ENCODE data around the gene CFAP46. TPM values are rescaled to one million over a fixed set of nuclear protein-coding genes. Genes with fewer than 3 reads are reported as not detected.
A peak's percentile ranks its signal among the peaks of the same experiment; 100 is the strongest.

Gene CFAP46
- total RNA-seq, 2 experiments from 2014 or later = not detected

DNA sequence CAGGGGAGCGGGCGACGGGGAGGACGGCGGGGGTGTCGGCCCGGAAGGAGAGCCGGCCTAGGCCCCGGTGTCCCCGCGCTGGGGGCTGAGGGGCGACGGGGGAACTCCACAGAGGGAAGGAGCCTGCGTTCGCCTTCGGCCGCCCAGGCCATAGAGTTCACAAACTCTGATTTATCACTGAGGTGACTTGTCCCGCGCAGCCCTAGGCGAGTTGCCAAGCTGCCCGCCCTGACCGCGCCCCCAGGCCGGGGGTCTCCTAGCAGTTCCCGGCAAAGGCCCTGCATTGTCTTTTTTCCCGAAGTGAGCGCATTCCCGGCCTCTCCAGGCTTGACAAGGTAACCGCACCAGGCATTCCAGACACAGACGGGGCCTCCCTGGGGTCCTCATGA, 153.5 kb downstream of the CFAP46 start:
- POLR2A ChIA-PET = interaction anchor here (0.6 kb wide), 1 partner anchor 12 kb away, joined by 3 read pairs; no protein-coding TSS in a partner anchor

DNA sequence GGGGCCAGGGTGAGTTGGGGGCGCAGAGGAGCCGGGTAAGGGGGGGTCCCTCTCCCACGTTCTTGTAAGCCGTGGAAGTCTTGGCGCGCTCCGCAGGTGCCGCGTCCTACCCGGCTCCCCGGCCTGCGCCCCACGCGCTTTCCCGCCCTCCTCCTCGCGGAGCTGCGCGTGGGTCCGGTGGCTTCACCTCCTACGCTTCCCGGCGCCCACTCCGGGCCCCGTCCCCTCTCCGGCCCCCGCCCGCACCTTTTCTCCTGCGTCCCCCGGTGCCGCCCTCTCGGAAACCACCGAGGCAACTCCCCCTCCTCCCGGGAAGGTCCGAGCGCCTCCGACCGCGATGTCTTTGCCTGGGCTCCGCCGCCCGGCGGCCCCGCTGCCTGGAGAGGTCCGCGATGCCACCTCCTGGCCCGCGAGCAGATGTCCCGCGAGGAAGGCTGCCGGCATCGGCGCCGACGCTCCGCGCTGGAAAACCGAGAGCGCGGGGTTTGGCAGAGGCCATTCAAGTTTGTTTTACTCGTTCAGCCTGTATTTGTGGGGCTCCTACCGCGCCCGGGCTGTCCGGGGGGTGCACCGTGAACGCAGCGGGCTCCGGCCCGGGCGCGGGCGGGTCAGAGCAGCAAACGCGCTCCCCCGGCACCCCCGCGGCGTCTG, 154.1 kb downstream of the CFAP46 start:
- Mint-ChIP-seq H3K4me1 (ENCODE audit: low read depth) (no peaks in the 10 kb centered on the region), H3K27ac (no peak overlapping the region), H3K27me3 (ENCODE audit: low read depth) (peaks cover 25% of the 10 kb centered on the region), H3K4me3 (no peak overlapping the region), H3K9me3 (ENCODE audit: insufficient read depth) (no peaks in the 10 kb centered on the region), H3K36me3 (ENCODE audit: low read depth) (peaks cover 2% of the 10 kb centered on the region)
- ChIA-PET POLR2A (interaction anchor here (0.6 kb wide), 1 partner anchor 11 kb away, joined by 3 read pairs; no protein-coding TSS in a partner anchor), CTCF (no interaction called here)
- DNase-seq (no peak), ATAC-seq (no peak)

More for the DNA sequence above, 153.5 kb downstream of the CFAP46 start:
- CTCF ChIA-PET = no interaction called here
- H3K27ac Mint-ChIP-seq = no peak overlapping the region
- DNase-seq = no peak
- no peak for ATAC-seq
- H3K27me3 Mint-ChIP-seq (ENCODE audit: low read depth) = peaks cover 19% of the 10 kb centered on the region
- no peaks in the 10 kb centered on the region for H3K9me3 Mint-ChIP-seq (ENCODE audit: insufficient read depth)
- H3K36me3 Mint-ChIP-seq (ENCODE audit: low read depth) = no peaks in the 10 kb centered on the region
- no peaks in the 10 kb centered on the region for H3K4me1 Mint-ChIP-seq (ENCODE audit: low read depth)
- no peak overlapping the region for H3K4me3 Mint-ChIP-seq

DNA sequence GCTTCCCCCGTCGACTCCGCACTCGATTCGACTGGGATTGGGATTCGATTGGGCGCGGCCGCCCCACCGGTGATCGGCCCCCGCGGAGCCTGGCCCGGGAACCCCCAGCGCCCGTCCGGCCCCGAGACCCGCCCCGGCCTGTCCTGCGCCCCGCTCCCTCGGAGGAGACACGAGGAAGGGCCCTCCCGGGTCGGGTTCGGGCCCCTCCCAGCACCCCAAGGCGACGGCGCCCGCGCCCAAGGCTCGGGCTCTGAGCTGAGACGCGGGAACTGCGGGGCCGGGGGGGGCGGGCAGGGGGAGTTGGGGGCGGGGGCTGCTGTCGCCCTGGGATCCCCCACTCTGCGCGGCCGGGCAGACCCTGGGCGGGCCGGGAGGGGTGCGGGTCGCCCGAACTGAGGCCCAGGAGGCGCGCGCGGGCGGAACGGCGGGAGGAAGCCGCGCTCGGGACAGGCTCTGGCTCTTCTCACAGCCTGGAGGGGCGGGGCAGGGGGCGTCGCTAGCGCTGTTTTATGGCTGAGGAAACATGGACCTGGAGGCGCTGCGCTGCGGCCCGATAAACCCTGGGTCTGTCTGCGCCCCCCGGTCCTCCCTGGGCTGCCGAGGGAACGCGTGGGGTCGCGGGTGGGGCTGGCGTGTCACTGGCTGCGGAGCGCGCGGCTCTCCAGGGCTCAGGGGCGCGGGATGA, 154.7 kb downstream of the CFAP46 start:
- H3K4me3 Mint-ChIP-seq = no peak overlapping the region
- ChIA-PET POLR2A (no interaction called here), CTCF (no interaction called here)
- H3K27ac Mint-ChIP-seq = no peak overlapping the region
- no peak for ATAC-seq
- no peaks in the 10 kb centered on the region for H3K4me1 Mint-ChIP-seq (ENCODE audit: low read depth)
- H3K27me3 Mint-ChIP-seq (ENCODE audit: low read depth) = peaks cover 31% of the 10 kb centered on the region
- DNase-seq = no peak
- H3K36me3 Mint-ChIP-seq (ENCODE audit: low read depth) = peaks cover 2% of the 10 kb centered on the region
- H3K9me3 Mint-ChIP-seq (ENCODE audit: insufficient read depth) = no peaks in the 10 kb centered on the region

DNA sequence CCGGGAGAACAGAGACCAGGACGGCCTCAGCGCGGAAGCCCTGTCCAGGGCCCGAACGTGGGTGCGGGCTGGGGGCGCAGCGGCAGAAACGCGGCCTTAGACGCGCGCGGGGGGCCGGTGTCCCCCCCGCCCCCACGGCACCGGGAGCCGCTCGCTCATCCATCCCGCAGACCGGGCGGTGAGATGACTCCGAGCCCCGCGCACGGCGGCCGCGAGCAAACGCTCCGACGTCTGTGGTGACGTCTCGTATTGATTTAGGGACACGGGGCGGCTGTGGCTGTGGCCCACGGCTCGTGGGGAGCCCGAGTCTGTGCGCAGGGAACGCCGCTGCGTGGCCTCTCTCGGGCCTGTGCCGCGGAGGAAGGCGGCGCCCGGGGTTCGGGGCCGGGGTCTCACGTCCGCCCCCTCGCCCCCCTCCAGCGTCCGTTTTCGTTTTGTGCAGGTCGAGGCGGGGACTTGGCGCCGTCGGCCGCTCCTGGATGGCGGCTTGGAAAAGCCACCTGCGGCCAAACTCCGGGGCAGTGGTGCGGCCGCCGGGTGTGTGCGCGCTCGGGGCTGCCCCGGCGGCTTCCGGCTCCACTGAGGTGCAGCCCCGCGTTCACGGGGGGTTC, 155.4 kb downstream of the CFAP46 start:
- Mint-ChIP-seq H3K36me3 (ENCODE audit: low read depth) (peaks cover 2% of the 10 kb centered on the region), H3K4me1 (ENCODE audit: low read depth) (no peaks in the 10 kb centered on the region), H3K9me3 (ENCODE audit: insufficient read depth) (no peaks in the 10 kb centered on the region), H3K4me3 (no peak overlapping the region), H3K27me3 (ENCODE audit: low read depth) (peaks cover 31% of the 10 kb centered on the region), H3K27ac (no peak overlapping the region)
- ChIA-PET CTCF (no interaction called here), POLR2A (no interaction called here)
- DNase-seq (no peak), ATAC-seq (no peak)

DNA sequence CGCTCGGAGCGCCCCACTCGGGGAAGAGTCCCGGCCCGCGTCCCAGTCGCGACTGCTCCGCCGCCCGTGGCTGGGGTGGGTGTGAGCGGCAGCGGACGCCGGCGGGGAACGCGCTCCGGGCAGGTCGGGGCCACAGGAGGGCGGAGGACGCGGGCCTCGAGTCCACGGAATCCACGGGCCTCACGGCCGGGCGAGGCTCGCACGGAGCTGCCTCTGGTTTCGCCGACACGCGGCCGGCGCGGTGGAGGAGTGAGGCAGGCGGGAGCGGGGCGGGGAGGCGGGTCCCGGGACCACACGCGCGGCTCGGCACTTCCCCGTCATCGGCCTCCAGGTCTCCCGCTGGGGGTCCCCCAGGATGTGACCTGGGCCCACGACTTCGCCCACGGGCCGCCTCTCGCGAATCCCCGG, 155.9 kb downstream of the CFAP46 start:
- ChIA-PET CTCF (no interaction called here), POLR2A (no interaction called here)
- ATAC-seq (no peak), DNase-seq (no peak)
- H3K4me1 Mint-ChIP-seq (ENCODE audit: low read depth) = no peaks in the 10 kb centered on the region
- H3K4me3 Mint-ChIP-seq = no peak overlapping the region
- peaks cover 31% of the 10 kb centered on the region for H3K27me3 Mint-ChIP-seq (ENCODE audit: low read depth)
- H3K27ac Mint-ChIP-seq = no peak overlapping the region
- H3K36me3 Mint-ChIP-seq (ENCODE audit: low read depth) = peaks cover 2% of the 10 kb centered on the region
- no peaks in the 10 kb centered on the region for H3K9me3 Mint-ChIP-seq (ENCODE audit: insufficient read depth)

DNA sequence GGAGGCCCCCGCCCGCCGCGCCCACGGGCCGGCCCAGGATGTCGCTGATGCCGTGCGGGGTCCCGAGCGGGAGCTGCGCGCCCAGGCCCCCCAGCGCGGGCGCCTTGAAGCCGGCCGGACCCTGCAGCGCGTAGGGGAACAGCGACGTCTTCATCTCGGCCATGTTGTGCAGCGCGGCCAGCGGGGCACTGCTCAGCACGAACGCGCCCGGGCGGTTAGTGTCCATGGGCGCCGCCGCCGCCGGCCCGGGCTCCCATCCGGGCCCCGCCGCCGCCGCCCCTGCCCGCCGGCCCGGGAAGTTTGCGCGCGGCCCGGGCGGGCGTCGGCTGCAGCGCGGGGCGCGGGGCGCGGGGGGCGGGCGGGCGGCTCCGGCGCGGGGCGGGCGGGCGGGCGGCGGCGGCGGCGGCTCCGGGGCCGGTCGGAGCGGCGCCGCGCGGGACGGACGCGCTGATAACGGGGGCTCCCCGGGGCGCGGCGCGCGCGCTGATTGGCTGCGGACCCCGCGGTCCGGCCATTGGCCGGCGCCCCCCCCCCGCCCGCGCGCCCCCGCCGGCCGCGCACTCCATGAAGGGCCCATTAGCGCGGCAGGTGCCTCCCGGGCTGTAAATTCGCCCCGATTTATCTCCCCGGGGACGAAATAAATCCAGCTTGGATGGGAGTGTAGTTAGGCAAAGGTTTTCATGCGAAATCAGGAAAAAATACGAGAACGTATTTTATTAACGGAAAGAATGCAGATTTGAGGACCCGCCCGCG, 156.5 kb downstream of the CFAP46 start, which contains the start of gene NKX6-2:
TSS of gene NKX6-2 (minus strand) at position 425 of the 753 bp plus-strand sequence. CDS start at position 226, 199 bp downstream.
- Mint-ChIP-seq H3K9me3 (ENCODE audit: insufficient read depth) (no peaks in the 10 kb centered on the region), H3K4me1 (ENCODE audit: low read depth) (no peaks in the 10 kb centered on the region), H3K27ac (no peak within 1 kb of the TSS), H3K27me3 (ENCODE audit: low read depth) (peaks cover 31% of the 10 kb centered on the region), H3K36me3 (ENCODE audit: low read depth) (peaks cover 2% of the 10 kb centered on the region), H3K4me3 (no peak within 1 kb of the TSS)
- CTCF ChIA-PET = no interaction called here
- DNase-seq (no peak), ATAC-seq (no peak)
- POLR2A ChIA-PET = no interaction called here

DNA sequence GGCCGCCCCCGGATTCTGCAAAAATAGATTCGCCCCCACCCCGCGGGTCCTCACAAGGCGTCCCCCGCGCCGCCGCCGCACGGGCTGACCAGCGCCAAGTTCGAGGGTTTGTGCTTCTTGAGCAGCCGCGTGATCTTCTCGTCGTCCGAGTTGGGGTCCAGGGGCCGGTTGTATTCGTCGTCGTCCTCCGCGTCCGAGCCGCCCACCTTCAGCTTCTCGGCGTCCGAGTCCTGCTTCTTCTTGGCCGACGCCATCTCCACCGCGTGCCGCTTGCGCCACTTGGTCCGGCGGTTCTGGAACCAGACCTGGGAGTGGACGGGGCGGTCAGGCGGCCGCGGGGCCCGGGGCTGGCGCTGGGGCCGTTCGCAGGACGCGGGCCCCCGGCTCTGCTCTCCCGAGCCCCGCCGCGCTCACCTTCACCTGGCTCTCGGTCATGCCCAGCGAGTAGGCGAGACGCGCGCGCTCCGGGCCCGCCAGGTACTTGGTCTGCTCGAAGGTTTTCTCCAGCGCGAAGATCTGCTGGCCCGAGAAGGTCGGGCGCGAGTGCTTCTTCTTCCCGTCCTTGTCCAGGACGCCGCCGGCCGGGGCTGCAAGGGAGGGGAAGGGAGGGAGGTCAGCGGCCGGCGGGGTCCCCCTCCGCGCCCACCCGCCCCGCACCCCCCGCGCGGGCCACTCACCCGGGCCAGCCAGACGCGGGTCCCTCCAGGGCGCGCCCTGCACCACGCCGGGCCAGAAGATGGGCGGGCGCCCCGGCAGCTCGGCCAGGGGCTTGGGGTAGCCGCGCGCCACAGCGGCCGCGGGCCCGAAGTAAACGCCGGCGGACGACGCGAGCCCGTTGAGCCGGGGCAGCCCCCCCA, 157.3 kb downstream of the CFAP46 start:
- no peak overlapping the region for H3K4me3 Mint-ChIP-seq
- no peaks in the 10 kb centered on the region for H3K9me3 Mint-ChIP-seq (ENCODE audit: insufficient read depth)
- no peak for DNase-seq
- peaks cover 2% of the 10 kb centered on the region for H3K36me3 Mint-ChIP-seq (ENCODE audit: low read depth)
- no peak overlapping the region for H3K27ac Mint-ChIP-seq
- no peaks in the 10 kb centered on the region for H3K4me1 Mint-ChIP-seq (ENCODE audit: low read depth)
- H3K27me3 Mint-ChIP-seq (ENCODE audit: low read depth) = peaks cover 31% of the 10 kb centered on the region
- POLR2A ChIA-PET = no interaction called here
- no peak for ATAC-seq
- CTCF ChIA-PET = no interaction called here

DNA sequence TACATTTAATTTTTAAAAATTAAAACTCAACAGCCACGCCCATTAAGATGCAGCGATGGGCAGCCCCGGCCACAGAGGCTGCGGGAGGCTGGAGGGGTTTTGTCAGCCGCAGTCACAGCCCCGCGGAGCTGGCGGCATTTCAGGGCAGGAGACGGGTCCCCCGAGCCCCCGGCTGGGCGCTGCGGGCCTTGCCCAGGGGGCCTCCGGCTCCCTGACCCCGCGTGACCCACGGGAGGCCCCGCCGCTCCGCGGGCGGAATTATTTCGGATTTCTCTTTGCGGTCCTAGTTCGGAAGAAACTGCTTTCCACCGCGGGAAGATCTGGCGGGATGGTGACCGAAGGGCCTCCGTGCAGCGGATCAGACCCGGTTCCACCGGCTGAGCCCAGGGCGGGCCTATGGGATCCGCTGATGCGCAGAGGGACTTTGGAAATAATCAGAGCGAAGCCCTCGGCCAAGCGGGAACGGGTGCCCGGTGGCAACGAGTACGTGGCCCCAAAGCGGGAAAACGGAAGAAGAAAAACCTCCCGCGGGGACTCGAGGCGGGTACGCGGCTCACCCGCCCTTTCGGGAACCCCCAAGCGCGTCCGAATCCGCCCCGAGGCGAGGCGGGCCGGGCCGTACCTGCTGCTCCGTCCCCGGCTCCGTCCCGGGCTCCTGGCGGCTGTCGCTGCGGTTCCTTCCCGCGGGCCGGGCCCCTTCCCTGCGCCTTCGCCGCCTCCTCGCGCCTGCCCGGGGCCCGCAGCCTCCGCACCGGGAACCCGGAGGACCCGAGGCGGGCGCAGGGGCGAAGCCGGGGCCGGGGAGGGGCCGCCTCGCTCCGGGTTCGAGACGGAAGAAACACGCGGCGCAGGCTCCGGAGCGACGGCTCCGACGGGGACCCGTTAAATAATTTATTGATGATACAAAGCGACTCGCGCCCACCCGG, 158.2 kb downstream of the CFAP46 start:
- peaks cover 26% of the 10 kb centered on the region for H3K27me3 Mint-ChIP-seq (ENCODE audit: low read depth)
- no peak for ATAC-seq
- H3K4me3 Mint-ChIP-seq = no peak overlapping the region
- CTCF ChIA-PET = no interaction called here
- H3K27ac Mint-ChIP-seq = peak overlapping the region; percentile 46
- POLR2A ChIA-PET = no interaction called here
- no peak for DNase-seq
- no peaks in the 10 kb centered on the region for H3K4me1 Mint-ChIP-seq (ENCODE audit: low read depth)
- H3K36me3 Mint-ChIP-seq (ENCODE audit: low read depth) = peaks cover 2% of the 10 kb centered on the region
- H3K9me3 Mint-ChIP-seq (ENCODE audit: insufficient read depth) = no peaks in the 10 kb centered on the region

DNA sequence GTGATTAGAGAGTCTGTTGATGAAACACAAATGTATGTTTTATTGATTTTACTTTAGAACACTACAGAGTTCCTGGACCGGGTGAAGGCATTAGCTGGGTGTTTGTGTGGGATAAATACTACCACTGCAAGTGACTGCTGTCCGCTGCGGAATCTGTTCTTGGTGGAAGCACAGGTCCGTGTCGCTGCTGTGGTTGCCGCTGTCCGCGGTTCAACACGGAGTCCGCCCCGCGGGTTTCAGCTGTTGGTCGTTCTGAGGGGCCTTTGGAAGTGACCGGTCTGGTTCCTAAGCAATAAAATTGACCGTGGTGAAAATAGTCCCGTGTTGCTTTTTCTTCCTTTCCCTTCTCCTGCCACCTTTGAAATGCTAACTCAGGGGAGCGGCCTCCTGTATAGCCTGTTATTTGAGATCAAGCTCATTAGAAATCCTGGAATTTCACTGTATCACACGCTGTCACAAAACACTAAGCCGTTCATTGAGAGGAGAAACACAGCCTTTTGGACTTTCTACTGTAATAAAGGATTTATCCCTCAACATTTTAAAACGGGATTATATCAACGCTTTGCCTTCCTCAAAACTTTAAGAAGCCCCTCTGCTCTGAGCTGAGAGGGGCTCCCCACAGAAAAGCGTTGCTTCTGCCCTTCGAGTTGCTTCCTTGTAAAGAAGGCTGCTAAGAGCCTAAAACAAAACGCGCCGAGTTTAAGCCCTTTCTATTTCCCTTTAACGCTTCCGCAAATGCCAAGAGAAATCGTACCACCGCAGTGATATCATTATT, 159.0 kb downstream of the CFAP46 start:
- H3K36me3 Mint-ChIP-seq (ENCODE audit: low read depth) = peaks cover 2% of the 10 kb centered on the region
- H3K27me3 Mint-ChIP-seq (ENCODE audit: low read depth) = peaks cover 26% of the 10 kb centered on the region
- H3K9me3 Mint-ChIP-seq (ENCODE audit: insufficient read depth) = no peaks in the 10 kb centered on the region
- DNase-seq (no peak), ATAC-seq (no peak)
- no peak overlapping the region for H3K4me3 Mint-ChIP-seq
- POLR2A ChIA-PET = no interaction called here
- H3K27ac Mint-ChIP-seq = no peak overlapping the region
- CTCF ChIA-PET = interaction anchor here (0.6 kb wide), 1 partner anchor 1330 kb away, joined by 3 read pairs; no protein-coding TSS in a partner anchor
- no peaks in the 10 kb centered on the region for H3K4me1 Mint-ChIP-seq (ENCODE audit: low read depth)

DNA sequence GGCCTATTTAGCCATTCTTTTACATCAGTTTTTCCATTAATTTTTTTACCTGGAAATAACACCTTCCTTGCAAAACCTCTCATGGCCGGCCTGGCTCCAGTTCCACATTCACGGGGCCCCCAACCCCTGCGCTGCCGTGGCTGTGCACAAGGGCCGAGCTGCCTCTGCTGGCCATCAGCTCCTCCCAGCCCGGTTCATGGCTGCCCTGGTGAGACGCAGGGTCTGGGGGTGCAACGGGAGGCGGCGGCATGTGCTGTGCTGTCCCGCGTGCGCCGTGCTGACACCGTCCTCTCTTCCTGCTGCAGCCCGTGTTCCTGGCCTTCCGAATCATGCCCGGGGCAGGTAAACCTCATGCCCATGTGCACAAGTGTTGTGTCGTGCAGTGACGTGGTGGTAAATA, 160.8 kb downstream of the CFAP46 start:
- POLR2A ChIA-PET = no interaction called here
- CTCF ChIA-PET = no interaction called here
- Mint-ChIP-seq H3K36me3 (ENCODE audit: low read depth) (peaks cover 2% of the 10 kb centered on the region), H3K9me3 (ENCODE audit: insufficient read depth) (no peaks in the 10 kb centered on the region), H3K27me3 (ENCODE audit: low read depth) (peaks cover 23% of the 10 kb centered on the region), H3K4me3 (no peak overlapping the region), H3K4me1 (ENCODE audit: low read depth) (no peaks in the 10 kb centered on the region), H3K27ac (no peak overlapping the region)
- DNase-seq (no peak), ATAC-seq (no peak)
